Fibroblast of skin of left quadriceps (primary cell): Measurements from ENCODE around the gene TNNT3.

Experiments used
- DNase-seq, 2 experiments: peaks; one replicate each; pipeline ENCODE4 v3.0.0-alpha.2; 2013; ENCODE audit warnings: low read depth in 2 of 2

Gene TNNT3

DNA sequence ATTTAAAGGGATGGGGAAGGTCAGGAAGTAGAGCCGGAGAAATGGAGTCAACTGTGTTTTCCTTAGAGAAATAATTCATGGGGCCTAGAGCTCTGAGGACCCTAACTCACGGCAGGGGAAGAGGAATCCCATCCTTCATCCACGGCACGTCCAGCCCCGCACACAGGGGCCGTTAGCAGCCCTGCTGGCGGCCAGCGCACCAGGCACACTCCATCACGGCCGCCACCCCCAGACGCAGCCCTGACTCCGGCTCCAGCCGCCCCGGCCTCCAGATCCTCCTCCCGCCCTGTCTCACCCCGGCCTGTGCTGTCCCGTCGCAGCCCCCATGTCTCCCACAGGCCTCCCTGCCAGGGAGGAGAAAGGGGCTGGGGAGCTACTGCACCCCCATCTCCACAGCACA is 38.9 kb downstream of the TNNT3 start:
- no peak for DNase-seq

DNA sequence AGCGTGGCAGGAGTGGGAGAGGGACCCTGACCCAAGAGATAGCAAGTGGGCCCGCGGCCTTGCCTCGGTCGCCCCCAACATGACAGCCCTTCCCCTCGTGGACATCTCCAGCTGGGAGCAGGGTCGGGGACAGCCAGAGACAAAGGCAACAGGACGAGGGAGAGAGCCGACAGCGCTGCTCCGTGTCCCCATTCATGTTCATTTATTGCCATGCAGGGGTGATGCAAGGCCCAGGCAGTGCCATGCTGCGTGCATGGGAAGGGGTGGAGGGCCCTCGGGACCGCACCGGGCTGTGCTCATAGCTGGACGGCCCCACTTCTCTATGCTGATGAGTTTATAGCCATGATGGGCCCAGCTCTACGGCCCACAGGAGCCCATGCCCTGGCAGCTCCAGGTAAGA is 40.3 kb downstream of the TNNT3 start:
- no peak for DNase-seq

DNA sequence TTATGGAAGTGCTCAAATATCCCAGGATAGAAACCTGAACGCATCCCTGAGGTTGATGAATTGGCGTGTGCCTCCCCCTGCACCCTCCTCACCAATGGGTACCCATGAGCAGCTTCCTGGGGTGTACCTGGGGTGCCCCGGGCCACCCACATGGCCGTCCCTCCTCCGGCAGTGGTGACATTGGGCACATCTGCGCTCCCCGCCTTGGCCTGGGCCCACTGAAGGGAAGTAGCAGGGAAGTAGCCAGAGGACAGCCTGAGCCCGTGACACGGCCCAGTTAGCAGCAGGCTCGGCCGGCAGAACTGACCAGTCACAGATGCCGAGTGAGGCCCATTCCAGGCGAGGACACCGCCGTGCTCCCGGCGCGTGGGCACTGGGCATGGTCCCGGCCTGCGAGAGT is 44.4 kb downstream of the TNNT3 start:
- no peak for DNase-seq

DNA sequence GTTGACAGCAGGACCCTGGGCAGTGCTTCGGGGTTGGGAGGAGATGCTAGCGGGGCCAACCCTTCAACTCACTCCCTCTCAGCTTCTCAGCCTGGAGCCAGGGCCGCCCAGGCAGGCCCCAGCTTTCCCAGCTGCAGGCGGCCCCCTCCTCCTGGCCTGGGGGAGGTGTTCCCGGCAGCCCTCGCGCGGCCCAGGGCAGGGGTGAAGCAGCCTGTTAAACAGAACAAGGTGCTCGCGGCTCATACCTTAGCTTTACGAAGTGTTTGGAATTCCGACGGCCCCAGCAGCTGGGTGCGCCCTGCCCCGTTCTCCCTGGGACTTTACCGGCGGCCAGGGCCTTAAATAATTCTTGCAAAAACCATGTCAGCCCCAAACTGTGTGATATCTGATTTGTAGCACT is 44.8 kb downstream of the TNNT3 start:
- no peak for DNase-seq

DNA sequence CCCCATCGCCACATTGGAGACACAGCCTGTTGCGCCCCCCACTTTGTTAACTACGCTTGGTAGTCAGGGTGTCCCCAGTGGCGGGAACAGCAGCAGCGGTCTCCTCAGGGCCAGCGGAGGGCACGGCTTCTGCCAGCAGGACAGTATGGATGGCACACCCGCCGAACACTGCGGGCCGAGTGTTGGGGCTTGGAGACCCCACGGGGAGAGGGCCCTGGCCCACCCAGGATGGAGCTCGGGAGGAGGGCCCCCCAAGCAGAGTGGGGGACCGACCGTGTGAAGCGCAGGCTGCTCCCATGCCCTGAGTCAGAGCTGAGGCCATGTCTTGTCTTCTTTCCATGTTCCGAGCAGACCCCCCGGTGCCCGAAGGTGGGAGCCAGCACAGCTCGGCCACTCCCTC is 45.5 kb downstream of the TNNT3 start:
- no peak for DNase-seq

DNA sequence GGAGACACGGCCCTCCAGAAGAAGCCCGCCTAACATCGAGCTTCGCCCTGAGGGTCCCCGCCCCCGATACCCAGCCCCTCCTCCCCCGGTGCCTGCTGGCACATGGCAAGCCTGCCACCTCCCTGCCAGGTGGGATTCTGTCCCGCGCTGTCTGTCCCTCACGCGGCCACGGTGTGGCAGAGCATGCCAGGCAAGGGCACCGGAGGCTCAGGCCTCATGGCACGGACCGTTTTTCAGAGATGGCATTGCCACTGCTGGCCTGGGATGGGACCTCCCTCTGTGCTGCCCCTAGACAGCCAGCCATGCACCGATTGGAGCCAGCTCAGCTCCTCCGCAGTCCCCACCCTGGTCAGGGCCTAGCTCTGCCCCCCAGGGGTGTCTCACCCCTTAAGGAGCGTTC is 47.0 kb downstream of the TNNT3 start:
- DNase-seq: no peak

DNA sequence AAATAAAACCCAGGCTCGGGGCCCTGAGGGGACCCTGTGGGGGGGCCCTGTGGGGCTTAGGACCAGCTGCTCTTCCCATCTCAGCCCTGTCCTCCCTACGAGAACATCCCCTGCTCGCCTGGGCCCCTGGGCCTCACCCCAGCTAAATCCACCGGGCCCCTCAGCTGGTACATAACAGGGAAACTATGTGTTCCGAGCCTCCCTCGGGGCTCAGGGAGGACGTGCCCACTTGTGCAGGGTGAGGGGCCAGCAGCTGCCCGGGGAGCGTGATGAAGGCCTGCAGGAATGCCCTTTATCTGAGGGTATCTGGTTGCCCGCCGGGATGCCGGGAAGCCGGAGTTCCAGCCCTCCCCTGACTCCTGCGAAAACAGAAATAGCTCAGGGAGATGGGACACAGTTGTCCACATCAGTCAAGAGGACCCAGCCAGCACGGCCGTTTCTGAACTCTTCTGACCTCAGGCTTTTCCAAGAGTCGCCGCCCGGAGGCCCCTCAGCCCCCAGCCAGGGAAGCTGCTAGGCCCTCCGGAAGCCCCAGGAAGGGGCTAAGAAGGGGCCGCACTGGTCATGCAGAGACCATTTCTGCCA is 48.2 kb downstream of the TNNT3 start:
- DNase-seq: no peak

DNA sequence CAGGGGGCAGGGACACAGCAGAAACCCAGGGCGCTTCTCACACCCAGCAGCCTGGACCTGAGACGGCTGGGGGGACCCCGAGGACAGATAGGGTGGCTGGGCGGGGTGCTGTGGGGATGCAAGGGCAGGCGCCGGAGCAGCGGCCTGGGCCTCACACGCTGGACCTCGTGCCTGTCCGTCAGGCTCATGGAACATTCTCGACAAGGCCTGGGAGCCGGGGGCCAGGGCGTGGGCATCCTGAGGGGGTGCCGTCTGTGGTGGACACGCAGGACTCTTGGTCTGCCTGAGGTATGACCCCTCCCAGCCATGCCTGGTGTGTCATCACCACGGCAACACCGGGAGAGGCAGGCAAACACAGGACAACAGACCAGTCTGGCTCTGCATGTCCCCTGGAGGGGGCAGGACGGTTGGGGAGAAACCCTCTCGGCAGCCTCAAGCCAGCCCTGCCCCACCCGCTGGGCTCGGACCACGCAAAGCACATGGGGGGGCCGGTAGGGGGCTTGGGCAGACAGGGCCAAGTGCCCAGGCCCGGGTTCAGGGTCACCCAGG is 49.0 kb downstream of the TNNT3 start:
- DNase-seq: no peak

DNA sequence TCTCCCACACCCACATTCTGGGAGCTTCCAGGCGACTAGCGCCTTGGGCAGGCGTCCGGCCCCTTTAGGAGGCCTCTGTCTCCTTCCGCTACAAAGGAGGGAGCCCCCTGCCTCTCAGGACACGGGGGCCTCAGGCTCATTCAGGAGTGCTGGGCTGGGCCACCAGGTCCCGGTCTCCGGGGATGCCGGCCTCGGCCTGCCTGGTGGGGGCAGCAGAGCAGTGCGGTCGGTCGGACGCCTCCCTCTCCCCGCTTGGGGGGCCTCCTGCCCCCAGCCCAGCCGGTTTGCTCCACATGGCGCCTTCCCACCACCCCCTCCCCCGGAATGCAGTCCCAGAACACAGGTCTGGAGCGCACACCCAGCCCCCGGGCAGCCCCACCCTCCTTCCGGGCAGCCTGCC is 49.5 kb downstream of the TNNT3 start:
- DNase-seq: no peak

DNA sequence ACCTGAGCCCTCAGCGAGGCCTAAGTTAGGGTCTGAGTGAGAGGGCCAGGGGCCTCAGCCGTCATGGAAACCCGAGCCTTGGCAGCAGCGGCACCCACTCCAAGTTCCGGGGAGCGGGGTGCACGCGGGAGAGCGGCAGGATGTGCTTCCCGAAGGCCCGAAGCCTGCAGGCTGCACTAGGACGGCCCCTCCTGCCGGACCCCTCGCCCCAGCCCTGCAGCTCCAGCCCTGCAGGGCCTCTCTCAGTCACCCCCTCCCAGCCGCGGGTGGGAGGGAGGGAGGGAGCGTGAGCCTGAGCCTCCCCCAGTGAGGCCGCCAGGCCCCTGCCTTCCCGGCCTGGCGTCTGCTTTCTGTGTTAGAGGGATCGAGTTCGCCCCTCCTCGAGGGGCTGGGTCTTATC is 50.3 kb downstream of the TNNT3 start:
- DNase-seq: no peak

DNA sequence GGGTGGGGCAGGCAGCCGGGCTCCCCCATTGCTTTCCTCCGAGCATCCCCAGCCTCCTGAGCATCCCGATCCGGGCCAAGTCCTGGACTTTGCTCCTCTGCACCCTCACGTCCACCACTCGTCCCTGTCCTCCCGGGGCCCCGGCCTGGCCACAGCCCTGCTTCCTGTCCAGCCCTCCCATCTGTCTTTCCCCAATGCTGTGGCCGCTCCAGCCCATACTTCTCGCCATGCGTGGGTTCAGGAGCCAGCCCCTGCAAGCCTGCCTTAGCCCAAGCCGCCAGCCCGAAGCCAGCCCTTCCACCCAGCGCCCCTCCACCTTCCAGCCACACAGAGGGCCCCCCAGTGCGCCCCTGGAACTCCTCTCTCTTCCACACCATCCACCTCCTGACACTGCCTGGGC is 51.5 kb downstream of the TNNT3 start:
- no peak for DNase-seq

DNA sequence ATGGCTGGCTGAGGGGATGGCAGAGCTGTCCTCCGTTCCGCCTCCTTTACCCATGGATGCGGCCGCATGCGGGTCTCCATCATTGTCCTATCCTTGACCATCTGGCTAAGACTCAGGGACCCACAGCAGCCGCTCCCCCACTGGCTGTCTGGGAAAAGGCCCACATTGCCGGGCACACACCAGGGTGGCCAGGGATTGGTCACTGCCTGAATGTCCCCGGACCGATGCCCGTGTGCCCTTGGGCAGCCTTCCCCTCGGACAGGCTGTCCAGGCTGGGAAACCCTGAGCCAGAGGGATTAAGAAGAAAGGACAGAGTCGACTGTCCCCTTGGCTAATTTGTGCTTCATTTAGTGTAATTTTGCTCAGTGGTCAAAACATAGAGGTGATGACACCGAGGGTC is 55.7 kb downstream of the TNNT3 start:
- DNase-seq: no peak

DNA sequence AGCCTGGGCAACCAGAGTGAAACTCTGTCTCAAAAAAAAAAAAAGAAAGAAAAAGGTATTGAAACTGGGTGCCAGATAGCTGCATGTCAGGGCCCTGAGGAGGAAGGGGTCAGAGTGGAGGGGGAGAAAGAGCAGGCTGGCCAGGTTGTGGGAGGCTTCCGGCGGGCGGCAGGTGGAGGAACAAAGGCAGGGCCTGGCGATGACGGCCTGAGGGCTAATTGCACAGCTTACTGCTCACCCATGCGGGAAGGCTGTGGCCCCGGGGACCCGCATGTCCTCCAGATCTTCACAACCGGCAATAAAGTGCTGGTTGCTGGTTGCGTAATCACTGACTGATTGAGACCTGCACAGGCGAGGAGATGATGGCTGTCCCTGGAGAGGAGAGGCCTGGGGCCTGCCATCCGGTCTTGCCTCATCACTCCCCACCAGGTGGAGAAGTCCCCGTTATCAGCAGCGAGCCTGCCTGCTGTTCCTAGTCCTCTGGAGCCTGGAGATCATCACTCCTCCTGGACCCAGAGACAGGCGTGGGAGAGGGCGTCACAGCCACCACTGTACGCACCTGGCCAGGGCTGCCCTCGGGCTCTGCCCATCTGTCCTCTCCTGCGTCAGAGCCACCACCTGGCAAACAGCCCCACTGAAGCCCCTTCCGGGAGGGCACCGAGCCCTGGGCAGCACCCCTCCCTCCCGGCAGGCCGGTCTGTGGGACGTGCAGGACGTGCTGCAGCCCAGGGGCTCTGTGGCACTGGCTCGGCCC is 59.4 kb downstream of the TNNT3 start:
- DNase-seq: no peak

DNA sequence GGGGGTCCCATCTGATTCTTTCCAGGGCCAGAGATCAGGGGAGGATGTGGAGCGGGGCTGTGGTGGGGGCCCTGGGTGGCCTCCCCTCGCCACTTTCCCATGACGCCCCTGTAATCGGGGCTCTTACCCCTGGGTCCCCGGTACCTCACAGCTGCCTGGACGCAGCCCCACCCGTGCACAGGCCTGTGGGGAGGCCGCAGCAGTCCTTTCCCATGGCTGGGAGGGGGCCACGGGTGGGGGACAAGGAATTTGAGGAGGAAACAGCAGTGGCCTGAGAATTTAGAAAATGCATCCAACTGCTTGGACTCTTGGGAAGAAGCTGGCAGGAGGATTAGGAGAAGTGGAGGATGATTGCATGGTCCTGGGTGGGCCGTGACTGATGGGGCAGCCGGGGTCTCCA is 60.1 kb downstream of the TNNT3 start:
- no peak for DNase-seq

DNA sequence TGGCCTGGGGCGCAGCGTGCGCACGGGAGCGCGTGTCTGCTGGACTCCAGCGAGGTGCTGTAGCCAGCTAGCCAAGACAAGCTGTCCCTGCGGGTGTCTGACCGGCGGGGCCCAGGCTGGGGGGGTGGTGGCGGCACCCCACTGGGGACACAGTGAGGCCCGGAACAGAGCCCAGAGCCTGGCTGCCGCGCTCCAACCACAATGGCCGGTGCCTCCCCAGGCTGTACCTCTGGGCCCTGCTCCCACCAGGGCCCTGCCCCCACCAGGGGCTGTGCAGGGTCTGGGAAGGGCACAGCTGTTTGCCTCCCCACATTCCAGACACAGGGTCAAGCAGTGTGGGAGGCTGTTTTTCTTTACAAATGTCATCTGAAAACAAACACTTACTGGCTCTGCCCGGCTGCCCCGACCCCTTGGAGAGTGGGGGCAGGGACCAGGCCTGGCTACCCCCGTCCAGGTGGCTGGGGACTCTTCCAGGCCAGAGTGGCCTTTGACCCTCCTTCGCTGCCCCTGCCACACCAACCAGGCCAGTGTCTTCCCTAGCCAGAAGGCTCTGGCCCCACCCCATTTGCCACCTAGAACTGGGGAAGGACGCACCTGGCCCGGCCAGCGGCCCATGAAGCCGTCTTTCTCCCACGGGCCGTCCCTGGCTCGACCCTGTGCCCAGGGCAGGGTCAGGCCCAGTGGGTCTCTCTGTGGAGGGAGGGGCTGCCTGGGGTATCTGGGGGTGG is 63.5 kb downstream of the TNNT3 start:
- DNase-seq: no peak

DNA sequence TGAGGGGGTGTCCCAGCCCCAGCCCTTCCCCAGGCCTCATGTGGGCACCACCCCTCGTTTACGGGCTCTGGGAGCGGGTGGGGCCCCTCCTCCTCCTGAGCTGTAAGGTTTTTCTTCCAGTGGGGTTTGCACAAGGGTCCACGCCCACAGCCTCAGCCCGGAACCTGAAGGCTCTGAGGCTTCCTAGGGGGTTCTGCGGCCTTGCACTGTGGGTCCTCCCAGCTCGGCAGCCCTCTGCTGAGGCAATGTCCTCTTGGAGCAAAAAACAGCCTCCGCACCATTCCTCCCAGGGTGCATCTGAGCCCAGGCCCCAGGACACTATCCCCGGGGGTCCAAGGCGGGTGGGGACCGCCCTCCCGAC is 64.1 kb downstream of the TNNT3 start:
- no peak for DNase-seq

DNA sequence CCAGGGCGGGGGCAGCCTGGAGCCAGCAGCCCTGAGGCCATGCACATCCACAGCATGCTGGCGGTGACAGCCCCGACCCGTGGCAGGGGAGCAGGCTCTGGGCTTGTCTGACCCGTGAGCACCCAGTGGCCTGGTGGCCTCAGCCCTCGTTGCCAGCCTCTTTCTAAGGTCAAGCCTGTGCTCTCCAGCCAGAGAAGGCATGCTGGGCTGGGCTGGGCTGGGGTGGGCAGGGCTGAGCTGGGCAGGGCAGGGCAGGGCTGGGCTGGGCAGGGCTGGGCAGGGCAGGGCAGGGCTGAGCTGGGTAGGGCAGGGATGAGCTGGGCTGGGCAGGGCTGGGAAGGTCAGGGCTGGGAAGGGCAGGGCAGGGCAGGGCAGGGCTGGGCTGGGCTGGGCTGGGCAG is 67.5 kb downstream of the TNNT3 start:
- DNase-seq: no peak

DNA sequence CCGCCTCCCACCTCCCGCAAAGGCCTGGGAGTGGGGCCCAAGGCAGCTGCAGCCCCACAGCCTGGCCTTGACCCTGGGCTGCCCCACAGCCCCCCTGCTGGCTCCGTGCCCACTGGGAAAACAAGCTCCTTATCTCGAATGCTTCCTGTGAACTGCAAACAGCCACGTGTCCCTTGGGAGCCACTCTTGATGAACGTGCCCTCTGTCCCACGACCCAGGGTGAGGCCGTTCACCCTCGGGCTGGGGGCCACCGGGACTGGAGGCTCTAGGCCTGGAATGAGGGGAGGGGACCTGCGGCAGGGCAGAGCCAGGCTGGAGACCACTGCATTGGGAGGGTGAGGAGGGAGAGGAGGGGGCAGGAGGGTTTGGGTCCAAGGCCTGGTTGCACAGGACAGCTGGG is 68.7 kb downstream of the TNNT3 start:
- no peak for DNase-seq
